Colonic mucosa (tissue), 4 donors: ENCODE data around the gene ADA. TPM values are rescaled to one million over a fixed set of nuclear protein-coding genes. Genes with fewer than 3 reads are reported as not detected.

Experiments used
- DNase-seq: peaks from one replicate; pipeline ENCODE4 v3.0.0-alpha.2; 2020
- H3K27ac ChIP-seq: fragments of 200-600 bp; one replicate; pipeline ENCODE4 v1.8.0; 2021
- H3K27me3 ChIP-seq: fragments of 200-600 bp; one replicate; pipeline ENCODE4 v1.8.0; 2021
- H3K36me3 ChIP-seq: fragments of 200-600 bp; one replicate; pipeline ENCODE4 v1.8.0; 2021
- H3K4me1 ChIP-seq: fragments of 200-600 bp; one replicate; pipeline ENCODE4 v1.8.0; 2021; ENCODE audit warnings: mild to moderate bottlenecking
- H3K4me3 ChIP-seq: fragments of 200-600 bp; one replicate; pipeline ENCODE4 v1.8.0; 2021
- H3K9ac ChIP-seq, 2 donors: one replicate each; pipeline ENCODE4 v1.7.0; 2013; ENCODE audit warnings: control low read depth in 2 of 2, low read depth in 2 of 2, low read length in 2 of 2
- H3K9me3 ChIP-seq: fragments of 200-600 bp; one replicate; pipeline ENCODE4 v1.8.0; 2021
- CTCF ChIP-seq: fragments of 200-600 bp; IDR thresholded peaks from one replicate; pipeline ENCODE4 v1.8.0; 2022; ENCODE audit warnings: antibody characterized with exemption, mild to moderate bottlenecking
- intact Hi-C: fragments of 100-400 bp; cut with DNase I; formaldehyde crosslinking; loops from one replicate; pipeline ENCODE4 v1.14.1; 2022
- total RNA-seq, 2 donors: library from RNA; stranded (reverse); fragmentation: NEBNext Ultra II Directional in 1 of 2; extraction: Animal tissue kit (Norgen Biotek cat#: 25700) in 1 of 2; gene quantifications; one replicate each; pipeline ENCODE4 v1.2.1, GENCODE V29; 2021
- donor health status: healthy.
- donor health status: DM: no; HTN: no; CAD: no.
- donor health status: DM: no; HTN: no; CAD: no.

The ADA gene
- total RNA-seq, 2 donors from 2014 or later = 2.4 to 4.5 TPM

GRCh38 chr20:44650771-44651433 is 597 bp downstream of the ADA start:
- H3K27ac ChIP-seq = no peak overlapping the region
- no peaks in the 10 kb centered on the region for H3K36me3 ChIP-seq
- TF ChIP-seq CTCF = no peak
- H3K4me3 ChIP-seq = peak overlapping the region; percentile 57
- H3K9me3 ChIP-seq = no peaks in the 10 kb centered on the region
- peaks cover 4% of the 10 kb centered on the region for H3K4me1 ChIP-seq
- peak; percentile 33 for DNase-seq
- intact Hi-C loops = no loop called here
- peak overlapping the region; percentile 43 to 70 for H3K9ac ChIP-seq
- no peaks in the 10 kb centered on the region for H3K27me3 ChIP-seq

GRCh38 chr20:44649976-44650375 is 1.5 kb downstream of the ADA start:
- no peaks in the 10 kb centered on the region for H3K9me3 ChIP-seq
- no peaks in the 10 kb centered on the region for H3K36me3 ChIP-seq
- peaks cover 4% of the 10 kb centered on the region for H3K4me1 ChIP-seq
- H3K27ac ChIP-seq = no peak overlapping the region
- H3K9ac ChIP-seq = no peak overlapping the region
- no peak for TF ChIP-seq CTCF
- no peak for DNase-seq
- intact Hi-C loops = no loop called here
- no peaks in the 10 kb centered on the region for H3K27me3 ChIP-seq
- H3K4me3 ChIP-seq = no peak overlapping the region

GRCh38 chr20:44649126-44649525 is 2.4 kb downstream of the ADA start:
- H3K9ac ChIP-seq = no peak overlapping the region
- no peaks in the 10 kb centered on the region for H3K36me3 ChIP-seq
- peaks cover 4% of the 10 kb centered on the region for H3K4me1 ChIP-seq
- H3K9me3 ChIP-seq = no peaks in the 10 kb centered on the region
- no peak for TF ChIP-seq CTCF
- H3K27me3 ChIP-seq = no peaks in the 10 kb centered on the region
- no peak for DNase-seq
- no peak overlapping the region for H3K27ac ChIP-seq
- intact Hi-C loops = no loop called here
- no peak overlapping the region for H3K4me3 ChIP-seq

- Histone ChIP-seq H3K36me3 (no peaks in the 10 kb centered on the region), H3K9ac (no peak overlapping the region), H3K9me3 (no peaks in the 10 kb centered on the region), H3K27me3 (no peaks in the 10 kb centered on the region), H3K4me3 (no peak overlapping the region), H3K27ac (no peak overlapping the region), H3K4me1 (peaks cover 4% of the 10 kb centered on the region)
- no peak for TF ChIP-seq CTCF
- intact Hi-C loops = no loop called here
- DNase-seq = no peak
Observed at GRCh38 chr20:44648579-44648978, 2.9 kb downstream of the ADA start.

- Histone ChIP-seq H3K4me1 (peaks cover 5% of the 10 kb centered on the region), H3K4me3 (no peak overlapping the region)
- intact Hi-C loops = no loop called here
Observed at GRCh38 chr20:44648068-44648467, 3.4 kb downstream of the ADA start.

More at GRCh38 chr20:44648068-44648467, 3.4 kb downstream of the ADA start:
- Histone ChIP-seq H3K36me3 (no peaks in the 10 kb centered on the region), H3K27me3 (no peaks in the 10 kb centered on the region), H3K27ac (no peak overlapping the region), H3K9me3 (no peaks in the 10 kb centered on the region), H3K9ac (no peak overlapping the region)
- TF ChIP-seq CTCF = no peak
- DNase-seq = no peak
